HG03571 (cell line): ENCODE results near the gene TLN1.

Experiments used
- ATAC-seq: cut with Tn5 transposase; IDR thresholded peaks from one replicate; pipeline ENCODE4 v1.9.1; 2021; ENCODE audit not compliant: unreplicated experiment

The TLN1 gene

GRCh38 chr9:35650341-35651158 lies 81.4 kb downstream of the TLN1 start, which contains the start of gene SIT1:
Gene SIT1 (minus strand): TSS chr9:35650931. CDS start chr9:35650853, 78 bp downstream.
- ATAC-seq: no peak

- ATAC-seq: no peak
Measured at GRCh38 chr9:35649431-35650340, 82.3 kb downstream of the TLN1 start.
